Muscle of back (tissue), 11 donors: ENCODE data around the gene MYO5B. TPM values are rescaled to one million over a fixed set of nuclear protein-coding genes. Genes with fewer than 3 reads are reported as not detected.
A peak's percentile ranks its signal among the peaks of the same experiment; 100 is the strongest.

Experiments
- DNase-seq, 3 donors: peaks; one replicate each; pipeline versions ENCODE4 v3.0.0 to v3.0.0-alpha.2; 2013
- polyA plus RNA-seq, 10 donors: library from polyadenylated mRNA; unstranded; fragments of 120-200 nt; gene quantifications; one replicate each; pipeline ENCODE4 v1.2.1, GENCODE V29; 2013; ENCODE audit not compliant: insufficient read length in 10 of 10

The MYO5B gene
- polyA plus RNA-seq, 10 donors: 1.1 to 4.1 (median 1.7) TPM

- no peak for DNase-seq
Observed at GRCh38 chr18:50073319-50073718, 121.6 kb downstream of the MYO5B start.

GRCh38 chr18:50072146-50072545, 122.8 kb downstream of the MYO5B start:
- no peak for DNase-seq

GRCh38 chr18:50071397-50071796, 123.5 kb downstream of the MYO5B start:
- DNase-seq: peak in 1 of 3 donors; percentile 53

- DNase-seq: no peak
Observed at GRCh38 chr18:50069422-50069821, 125.5 kb downstream of the MYO5B start.

GRCh38 chr18:50065527-50065926, 129.4 kb downstream of the MYO5B start:
- no peak for DNase-seq

GRCh38 chr18:50065039-50065438, 129.9 kb downstream of the MYO5B start:
- no peak for DNase-seq

GRCh38 chr18:50061876-50062517, 132.9 kb downstream of the MYO5B start:
- DNase-seq: peak in 2 of 3 donors; percentile 42 to 49

GRCh38 chr18:50060822-50061221, 134.1 kb downstream of the MYO5B start:
- no peak for DNase-seq

GRCh38 chr18:50058731-50059130, 136.2 kb downstream of the MYO5B start:
- no peak for DNase-seq

- DNase-seq: no peak
Observed at GRCh38 chr18:50057009-50057408, 137.9 kb downstream of the MYO5B start.

- DNase-seq: no peak
Observed at GRCh38 chr18:50056185-50056584, 138.8 kb downstream of the MYO5B start.

GRCh38 chr18:50055488-50055887, 139.5 kb downstream of the MYO5B start:
- DNase-seq: no peak

- DNase-seq: no peak
Observed at GRCh38 chr18:50053111-50053510, 141.8 kb downstream of the MYO5B start.

- no peak for DNase-seq
Observed at GRCh38 chr18:50051288-50051687, 143.7 kb downstream of the MYO5B start.

- no peak for DNase-seq
Observed at GRCh38 chr18:50045126-50045525, 149.8 kb downstream of the MYO5B start.

- no peak for DNase-seq
Observed at GRCh38 chr18:50044402-50044801, 150.5 kb downstream of the MYO5B start.

- DNase-seq: no peak
Observed at GRCh38 chr18:50042611-50043010, 152.3 kb downstream of the MYO5B start.

- no peak for DNase-seq
Observed at GRCh38 chr18:50039746-50040145, 155.2 kb downstream of the MYO5B start.

GRCh38 chr18:50038448-50038847, 156.5 kb downstream of the MYO5B start:
- no peak for DNase-seq

- no peak for DNase-seq
Observed at GRCh38 chr18:50034029-50034428, 160.9 kb downstream of the MYO5B start.

GRCh38 chr18:50033004-50033403, 161.9 kb downstream of the MYO5B start:
- DNase-seq: no peak

GRCh38 chr18:50030146-50030545, 164.8 kb downstream of the MYO5B start:
- no peak for DNase-seq

- no peak for DNase-seq
Observed at GRCh38 chr18:50027996-50028395, 167.0 kb downstream of the MYO5B start.

- no peak for DNase-seq
Observed at GRCh38 chr18:50024466-50024865, 170.5 kb downstream of the MYO5B start.
